PC-3 (cell line): Measurements from ENCODE around the gene RGS10. TPM values are rescaled to one million over a fixed set of nuclear protein-coding genes. Genes with fewer than 3 reads are reported as not detected.

Experiments
- ATAC-seq: fragments of 200-7000 bp; cut with Tn5 transposase; 2 replicates; pipeline ENCODE4 v1.9.1; 2020; ENCODE audit warnings: mild to moderate bottlenecking, moderate library complexity
- BruUV-seq: library from RNA; stranded (reverse); fragments of 400-500 nt; replicated peaks from 2 replicates; lab custom pipeline; 2021; lab: Mats Ljungman, UMichigan
- CTCF ChIA-PET: fragments of 300-600 bp; sonication (Branson Sonifier 250); formaldehyde crosslinking; loops from one replicate; lab custom pipeline; 2022; ENCODE audit warnings: antibody characterized with exemption; lab: Charles Lee
- POLR2A ChIA-PET: fragments of 300-600 bp; sonication (Branson Sonifier 250); formaldehyde crosslinking; loops from one replicate; lab custom pipeline; 2022; ENCODE audit warnings: antibody characterized with exemption; ENCODE audit not compliant: unreplicated experiment; lab: Charles Lee
- DNase-seq: peaks from one replicate; pipeline ENCODE4 v3.0.0-alpha.2; 2015
- H2AFZ ChIP-seq: fragments of 300-600 bp; sonication (generic); 2 replicates; pipeline ENCODE4 v1.6.0; 2016; ENCODE audit warnings: antibody characterized with exemption, low read length
- H3F3A ChIP-seq: fragments of 300-600 bp; sonication (generic); one replicate; pipeline ENCODE4 v1.6.0; 2017; ENCODE audit warnings: antibody characterized with exemption, low read length, control low read depth, mild to moderate bottlenecking; ENCODE audit not compliant: unreplicated experiment
- H3K27ac ChIP-seq: fragments of 300-600 bp; sonication (generic); 2 replicates; pipeline ENCODE4 v1.5.1; 2016; ENCODE audit warnings: mild to moderate bottlenecking, low read length
- H3K27me3 ChIP-seq: fragments of 300-600 bp; sonication (generic); 2 replicates; pipeline ENCODE4 v1.6.1; 2016; ENCODE audit warnings: low read length, mixed read lengths
- H3K36me3 ChIP-seq: fragments of 300-600 bp; sonication (generic); 2 replicates; pipeline ENCODE4 v1.6.1; 2016; ENCODE audit warnings: low read depth, mixed run types, low read length, mixed read lengths
- H3K4me1 ChIP-seq: fragments of 300-600 bp; sonication (generic); 2 replicates; pipeline ENCODE4 v1.5.1; 2016; ENCODE audit warnings: low read length; ENCODE audit not compliant: insufficient read depth
- H3K4me2 ChIP-seq: fragments of 300-600 bp; sonication (generic); 2 replicates; pipeline ENCODE4 v1.6.0; 2016; ENCODE audit warnings: low read length
- H3K4me3 ChIP-seq: fragments of 300-600 bp; sonication (generic); 2 replicates; pipeline ENCODE4 v1.5.1; 2016; ENCODE audit warnings: mild to moderate bottlenecking, low read length, mixed read lengths
- H3K79me2 ChIP-seq: fragments of 300-600 bp; sonication (generic); 2 replicates; pipeline ENCODE4 v1.6.1; 2017; ENCODE audit warnings: low read length, mixed read lengths
- H3K9ac ChIP-seq: fragments of 300-600 bp; sonication (generic); 2 replicates; pipeline ENCODE4 v1.6.0; 2016; ENCODE audit warnings: mild to moderate bottlenecking, low read length
- H3K9me2 ChIP-seq: fragments of 300-600 bp; sonication (generic); replicated peaks from 2 replicates; pipeline ENCODE4 v1.6.1; 2016; ENCODE audit warnings: mixed run types, low read length, mixed read lengths
- H3K9me3 ChIP-seq: fragments of 300-600 bp; sonication (generic); 2 replicates; pipeline ENCODE4 v1.6.1; 2016; ENCODE audit warnings: low read length, mixed read lengths
- H4K20me1 ChIP-seq: fragments of 300-600 bp; sonication (generic); 2 replicates; pipeline ENCODE4 v1.6.1; 2016; ENCODE audit warnings: low read length, mixed read lengths
- CTCF ChIP-seq: fragments of 300-600 bp; sonication (generic); conservative IDR thresholded peaks from 2 replicates; pipeline ENCODE4 v1.5.1; 2017; ENCODE audit warnings: antibody characterized with exemption, low read depth, mild to moderate bottlenecking, low read length
- EZH2 ChIP-seq: fragments of 300-600 bp; sonication (generic); IDR thresholded peaks from one replicate; pipeline ENCODE4 v1.6.1; 2017; ENCODE audit warnings: antibody characterized with exemption, mild to moderate bottlenecking, low read length; ENCODE audit not compliant: unreplicated experiment
- EZH2phosphoT487 ChIP-seq: fragments of 300-600 bp; sonication (generic); IDR thresholded peaks from 2 replicates; pipeline ENCODE4 v1.6.1; 2018; ENCODE audit warnings: mild to moderate bottlenecking, antibody characterized with exemption, low read length, borderline replicate concordance
- intact Hi-C: fragments of 100-400 bp; cut with micrococcal nuclease; formaldehyde crosslinking; loops from 2 replicates; pipeline ENCODE4 v1.9.0; 2023
- total RNA-seq: library from RNA; depleted of rRNA; stranded (reverse); fragments of >200 nt; gene quantifications from 2 replicates; pipeline ENCODE4 v1.2.3, GENCODE V29; 2014

Gene RGS10
- total RNA-seq, 1 experiment from 2014 or later, result 27.6 TPM

GRCh38 chr10:119503821-119504220 lies 38.7 kb downstream of the RGS10 start:
- Histone ChIP-seq H3K9me3 (no peaks in the 10 kb centered on the region), H2AFZ (no peak overlapping the region), H3K9me2 (no peaks in the 10 kb centered on the region), H3K4me3 (no peak overlapping the region), H3K4me1 (no peaks in the 10 kb centered on the region), H4K20me1 (no peaks in the 10 kb centered on the region), H3K27me3 (no peaks in the 10 kb centered on the region), H3K36me3 (no peaks in the 10 kb centered on the region; the same call in 1 of the 2 replicates), H3K9ac (no peak overlapping the region), H3F3A (no peaks in the 10 kb centered on the region), H3K79me2 (no peaks in the 10 kb centered on the region), H3K4me2 (no peak overlapping the region), H3K27ac (no peak overlapping the region)
- TF ChIP-seq EZH2 (no peak), EZH2phosphoT487 (no peak), CTCF (no peak)
- intact Hi-C loops, result no loop called here
- ATAC-seq, result no peak
- CTCF ChIA-PET, result no interaction called here
- no TSS peak for BruUV-seq
- no peak for DNase-seq
- POLR2A ChIA-PET, result no interaction called here

GRCh38 chr10:119502618-119503155 lies 39.8 kb downstream of the RGS10 start:
- H3K36me3 ChIP-seq, result no peaks in the 10 kb centered on the region; the same call in 1 of the 2 replicates
- CTCF ChIA-PET, result interaction anchor here (0.6 kb wide), 1 partner anchor 1446 kb away, joined by 8 read pairs; no protein-coding TSS in a partner anchor
- no peak for TF ChIP-seq CTCF
- no peak for TF ChIP-seq EZH2
- no peak for TF ChIP-seq EZH2phosphoT487

GRCh38 chr10:119502209-119502608 lies 40.3 kb downstream of the RGS10 start:
- Histone ChIP-seq H3F3A (no peaks in the 10 kb centered on the region), H3K9me3 (no peaks in the 10 kb centered on the region), H2AFZ (no peak overlapping the region), H3K27me3 (no peaks in the 10 kb centered on the region), H3K79me2 (no peaks in the 10 kb centered on the region), H3K9me2 (no peaks in the 10 kb centered on the region), H3K4me1 (no peaks in the 10 kb centered on the region), H4K20me1 (no peaks in the 10 kb centered on the region), H3K36me3 (no peaks in the 10 kb centered on the region; the same call in 1 of the 2 replicates), H3K4me2 (no peak overlapping the region), H3K27ac (no peak overlapping the region), H3K4me3 (no peak overlapping the region), H3K9ac (no peak overlapping the region)
- TF ChIP-seq EZH2 (no peak), CTCF (no peak), EZH2phosphoT487 (no peak)
- no peak for DNase-seq
- intact Hi-C loops, result no loop called here
- BruUV-seq, result no TSS peak
- CTCF ChIA-PET, result no interaction called here
- no peak for ATAC-seq
- POLR2A ChIA-PET, result no interaction called here

More at GRCh38 chr10:119502618-119503155, 39.8 kb downstream of the RGS10 start:
- Histone ChIP-seq H3K4me3 (no peak overlapping the region), H3K4me1 (no peaks in the 10 kb centered on the region), H3K9me2 (no peaks in the 10 kb centered on the region), H3K9ac (no peak overlapping the region), H3K9me3 (no peaks in the 10 kb centered on the region), H3K27me3 (no peaks in the 10 kb centered on the region), H3K79me2 (no peaks in the 10 kb centered on the region), H2AFZ (no peak overlapping the region), H3K4me2 (no peak overlapping the region), H3F3A (no peaks in the 10 kb centered on the region), H4K20me1 (no peaks in the 10 kb centered on the region), H3K27ac (no peak overlapping the region)
- DNase-seq (no peak), ATAC-seq (no peak)
- intact Hi-C loops, result no loop called here
- BruUV-seq, result no TSS peak
- POLR2A ChIA-PET, result no interaction called here
